Right lobe of liver (tissue), 4 donors: ENCODE results near the gene CDA.

Source experiments
- POLR2A ChIP-seq: fragments of 450-650 bp; IDR thresholded peaks from one replicate; pipeline ENCODE4 v1.6.1; 2017; ENCODE audit warnings: antibody characterized with exemption, mild to moderate bottlenecking
- TF ChIP-seq, protein P1 (sequence below), 4 donors: fragments of 200-600 bp in 3 of 4; fragments of 450-650 bp in 1 of 4; IDR thresholded peaks; one replicate each; pipeline versions ENCODE4 v1.5.1 to v1.8.0; 2016 to 2022; ENCODE audit warnings: antibody characterized with exemption in 4 of 4, mild to moderate bottlenecking in 2 of 4
- donor health status: DM: no; HTN: no; CAD: no.
- donor health status: DM: no; HTN: no; CAD: no.
- donor health status: DM: no; HTN: yes; CAD: no.

DNA sequence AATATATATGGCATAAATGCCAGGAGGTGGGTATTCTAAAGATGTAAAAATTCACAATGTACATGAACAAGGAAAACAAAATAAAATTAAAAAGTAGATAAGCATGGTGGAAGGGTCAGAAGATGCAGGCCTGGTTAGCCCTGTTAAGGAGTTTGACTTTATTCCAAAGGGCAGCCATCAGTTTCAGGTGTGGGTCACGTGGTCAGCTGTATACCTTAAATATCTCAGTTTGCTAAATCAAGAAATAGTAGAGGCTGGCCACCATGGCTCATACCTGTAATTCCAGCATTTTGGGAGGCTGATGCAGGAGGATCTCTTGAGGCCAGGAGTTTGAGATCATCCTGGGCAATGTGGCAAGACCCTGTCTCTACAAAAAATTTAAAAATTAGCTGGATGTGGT is 35.8 kb downstream of the CDA start:
- TF ChIP-seq, protein P1, sequence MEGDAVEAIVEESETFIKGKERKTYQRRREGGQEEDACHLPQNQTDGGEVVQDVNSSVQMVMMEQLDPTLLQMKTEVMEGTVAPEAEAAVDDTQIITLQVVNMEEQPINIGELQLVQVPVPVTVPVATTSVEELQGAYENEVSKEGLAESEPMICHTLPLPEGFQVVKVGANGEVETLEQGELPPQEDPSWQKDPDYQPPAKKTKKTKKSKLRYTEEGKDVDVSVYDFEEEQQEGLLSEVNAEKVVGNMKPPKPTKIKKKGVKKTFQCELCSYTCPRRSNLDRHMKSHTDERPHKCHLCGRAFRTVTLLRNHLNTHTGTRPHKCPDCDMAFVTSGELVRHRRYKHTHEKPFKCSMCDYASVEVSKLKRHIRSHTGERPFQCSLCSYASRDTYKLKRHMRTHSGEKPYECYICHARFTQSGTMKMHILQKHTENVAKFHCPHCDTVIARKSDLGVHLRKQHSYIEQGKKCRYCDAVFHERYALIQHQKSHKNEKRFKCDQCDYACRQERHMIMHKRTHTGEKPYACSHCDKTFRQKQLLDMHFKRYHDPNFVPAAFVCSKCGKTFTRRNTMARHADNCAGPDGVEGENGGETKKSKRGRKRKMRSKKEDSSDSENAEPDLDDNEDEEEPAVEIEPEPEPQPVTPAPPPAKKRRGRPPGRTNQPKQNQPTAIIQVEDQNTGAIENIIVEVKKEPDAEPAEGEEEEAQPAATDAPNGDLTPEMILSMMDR (IDR thresholded peaks at IDR 0.05), result no peak
- TF ChIP-seq POLR2A, result no peak
